Measurements from ENCODE around the gene RFWD3. TPM values are rescaled to one million over a fixed set of nuclear protein-coding genes. Genes with fewer than 3 reads are reported as not detected.
"Not testable (repeated sequence)": the region's sequence is repeated elsewhere in the genome, so short reads cannot be mapped to it uniquely, and the experiment has no call there.

The RFWD3 gene
- polyA plus RNA-seq, 3 donors from 2014 or later: 8.3 to 21.7 (median 14.5) TPM

DNA sequence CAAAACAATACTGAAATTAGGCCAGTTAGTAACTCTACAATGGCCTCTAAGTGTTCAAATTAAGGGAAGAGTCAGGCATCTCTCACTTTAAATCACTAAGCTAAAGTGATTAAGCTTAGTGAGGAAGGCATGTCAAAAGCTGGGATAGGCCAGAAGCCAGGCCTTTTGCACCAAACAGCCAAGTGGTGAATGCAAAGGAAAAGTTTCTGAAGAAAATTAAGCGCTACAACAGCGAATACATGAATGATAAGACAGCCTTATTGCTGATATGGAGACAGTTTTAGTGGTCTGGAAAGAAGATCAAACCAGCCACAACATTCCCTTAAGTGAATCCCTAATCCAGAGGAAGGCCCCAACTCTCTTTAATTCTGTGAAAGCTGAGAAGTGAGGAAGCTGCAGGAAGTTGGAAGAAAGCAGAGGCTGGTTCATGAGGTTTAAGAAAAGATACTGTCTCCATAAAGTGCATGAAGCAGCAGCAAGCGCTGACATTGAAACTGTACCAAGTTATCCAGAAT is 12.1 kb downstream of the RFWD3 start:
- DNase-seq: no peak
- Mint-ChIP-seq H3K27me3 (ENCODE audit: low read depth in 3 of 3) (peaks cover 0 to 1% (median 0%) of the 10 kb centered on the region in 3 donors), H3K4me1 (peaks cover 47 to 76% of the 10 kb centered on the region in 2 donors), H3K36me3 (peaks cover 11 to 25% (median 17%) of the 10 kb centered on the region in 3 donors), H3K9me3 (no peaks in the 10 kb centered on the region), H3K4me3 (no peak overlapping the region), H3K27ac (peak overlapping the region in 3 of 6 donors; percentile 28 to 84 (median 65))

DNA sequence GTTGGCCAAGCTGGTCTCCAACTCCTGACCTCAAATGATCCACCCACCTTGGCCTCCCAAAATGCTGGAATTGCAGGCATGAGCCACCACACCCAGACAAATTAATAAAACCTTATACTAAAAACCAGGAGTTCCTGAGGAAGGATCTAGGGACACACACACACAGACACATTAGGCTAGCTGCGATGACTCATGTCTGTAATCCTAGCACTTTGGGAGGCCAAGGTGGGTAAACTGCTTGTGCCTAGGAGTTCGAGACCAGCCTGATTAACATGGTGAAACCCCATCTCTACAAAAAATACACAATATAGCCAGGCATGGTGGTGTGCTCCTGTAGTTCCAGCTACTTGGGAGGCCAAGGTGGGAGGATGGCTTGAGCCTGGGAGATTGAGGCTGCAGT is 13.8 kb downstream of the RFWD3 start:
- not testable (repeated sequence) for H3K27me3 Mint-ChIP-seq (ENCODE audit: low read depth in 3 of 3); H3K9me3 Mint-ChIP-seq; DNase-seq; H3K4me3 Mint-ChIP-seq
- Mint-ChIP-seq H3K36me3 (peaks cover 6 to 20% (median 15%) of the 10 kb centered on the region in 3 donors), H3K27ac (peak overlapping the region in 2 of 6 donors; percentile 51 to 67), H3K4me1 (peaks cover 31 to 62% of the 10 kb centered on the region in 2 donors)

DNA sequence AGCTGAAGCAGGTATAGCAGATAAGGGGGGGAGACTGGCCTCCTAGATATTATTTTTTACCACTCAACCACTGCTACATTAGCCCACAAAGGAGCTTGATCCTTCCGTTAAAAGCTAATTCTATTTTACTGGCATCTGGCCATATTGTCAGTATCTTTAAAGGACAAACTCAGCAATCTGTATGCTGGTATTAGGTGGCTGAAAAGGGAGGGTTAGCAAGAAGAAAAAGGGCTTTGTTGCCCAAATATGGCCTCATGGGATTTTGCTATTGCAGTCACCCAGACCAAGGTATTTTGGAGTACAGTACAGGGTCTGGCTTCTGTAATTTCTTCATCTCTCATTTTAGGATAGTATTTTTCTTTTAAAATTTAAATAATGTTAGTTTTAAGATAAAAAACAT is 14.4 kb downstream of the RFWD3 start:
- peak overlapping the region in 1 of 6 donors; percentile 83 for H3K27ac Mint-ChIP-seq
- no peak for DNase-seq
- H3K4me3 Mint-ChIP-seq: no peak overlapping the region
- peaks cover 0 to 6% (median 0%) of the 10 kb centered on the region in 3 donors for H3K27me3 Mint-ChIP-seq (ENCODE audit: low read depth in 3 of 3)
- peaks cover 27 to 57% of the 10 kb centered on the region in 2 donors for H3K4me1 Mint-ChIP-seq
- no peaks in the 10 kb centered on the region for H3K9me3 Mint-ChIP-seq
- peaks cover 6 to 20% (median 15%) of the 10 kb centered on the region in 3 donors for H3K36me3 Mint-ChIP-seq

DNA sequence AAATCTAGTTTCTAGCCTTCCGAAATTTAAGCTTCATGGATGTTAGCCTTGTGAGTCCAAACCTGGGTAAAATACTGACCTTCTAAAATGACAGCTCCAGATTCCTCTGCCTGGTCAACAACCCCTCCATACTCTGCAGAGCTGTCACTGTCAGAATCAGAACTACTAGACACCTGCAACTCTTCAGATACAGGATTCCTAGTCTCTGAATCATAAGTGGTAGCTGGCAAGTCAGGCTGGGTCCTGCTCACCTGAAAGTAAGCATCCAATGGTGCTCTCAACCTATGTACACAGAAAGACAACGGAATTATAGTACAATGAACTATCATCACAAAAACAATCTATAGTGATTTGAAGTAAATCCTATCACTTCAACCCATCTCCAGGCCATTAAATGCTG is 14.8 kb downstream of the RFWD3 start:
- Mint-ChIP-seq H3K27me3 (ENCODE audit: low read depth in 3 of 3) (peaks cover 0 to 6% (median 0%) of the 10 kb centered on the region in 3 donors), H3K36me3 (peaks cover 6 to 18% (median 15%) of the 10 kb centered on the region in 3 donors), H3K4me3 (no peak overlapping the region), H3K4me1 (peaks cover 24 to 53% of the 10 kb centered on the region in 2 donors), H3K9me3 (no peaks in the 10 kb centered on the region), H3K27ac (peak overlapping the region in 4 of 6 donors; percentile 34 to 83 (median 60))
- no peak for DNase-seq

DNA sequence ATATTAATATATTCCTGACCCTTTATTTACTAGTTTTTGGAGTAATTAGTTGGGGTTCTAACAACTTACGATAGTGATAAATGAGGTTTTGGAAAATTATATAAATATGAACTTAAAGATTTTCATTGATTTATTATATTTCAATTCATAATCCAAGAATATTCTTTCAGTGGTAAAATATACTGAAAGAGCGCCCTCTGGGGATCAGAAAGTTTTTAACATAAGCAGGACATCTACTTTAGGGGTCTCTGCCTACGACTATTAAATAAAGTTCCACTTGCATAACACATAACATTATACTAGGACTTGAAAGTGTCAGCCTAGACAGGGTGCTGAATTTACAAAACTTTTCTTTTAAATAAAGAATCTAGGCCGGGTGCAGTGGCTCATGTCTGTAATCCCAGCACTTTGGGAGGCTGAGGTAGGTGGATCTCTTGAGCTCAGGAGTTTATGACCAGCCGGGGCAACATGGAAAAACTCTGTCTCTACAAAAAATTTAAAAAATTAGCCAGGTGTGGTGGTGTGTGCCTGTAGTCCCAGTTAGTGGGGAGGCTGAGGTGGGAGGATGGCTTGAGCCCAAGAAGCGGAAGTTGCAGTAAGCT is 15.6 kb downstream of the RFWD3 start:
- no peak for DNase-seq
- Mint-ChIP-seq H3K36me3 (peaks cover 6 to 17% (median 15%) of the 10 kb centered on the region in 3 donors), H3K4me1 (peaks cover 18 to 46% of the 10 kb centered on the region in 2 donors), H3K4me3 (no peak overlapping the region), H3K27ac (peak overlapping the region in 2 of 6 donors; percentile 2 to 83), H3K27me3 (ENCODE audit: low read depth in 3 of 3) (peaks cover 0 to 6% (median 0%) of the 10 kb centered on the region in 3 donors), H3K9me3 (no peaks in the 10 kb centered on the region)

DNA sequence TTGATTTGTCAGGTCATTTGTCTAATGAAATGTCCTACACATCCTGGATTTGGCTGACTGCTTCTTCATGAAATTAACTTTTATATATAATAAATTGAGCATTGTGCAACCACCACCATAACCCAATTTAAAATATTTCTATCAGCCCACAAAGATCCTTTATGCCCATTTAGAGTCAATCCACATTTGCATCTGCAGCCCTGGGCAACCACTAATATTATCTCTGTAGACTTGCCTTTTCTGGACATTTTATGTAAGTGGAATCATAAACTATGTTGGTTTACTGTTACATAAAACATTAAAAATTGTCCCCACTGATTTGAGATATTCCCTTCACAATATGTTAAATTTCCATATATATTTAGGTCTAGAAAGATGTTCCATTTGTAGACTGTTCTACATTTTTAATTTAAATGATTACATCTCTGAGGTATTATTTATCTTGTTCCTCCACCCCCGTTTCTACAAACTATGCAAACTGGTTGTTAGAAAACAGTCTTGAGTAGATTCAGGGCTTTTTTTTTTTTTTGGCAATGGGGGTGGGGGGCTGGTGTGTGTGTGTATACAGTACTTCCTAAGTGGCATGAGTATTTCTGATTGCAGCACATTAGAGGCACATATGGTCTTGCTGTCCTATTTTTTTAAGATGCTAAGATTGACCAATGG is 16.7 kb downstream of the RFWD3 start:
- Mint-ChIP-seq H3K4me3 (no peak overlapping the region), H3K36me3 (peaks cover 6 to 13% (median 12%) of the 10 kb centered on the region in 3 donors), H3K9me3 (no peaks in the 10 kb centered on the region), H3K27ac (no peak overlapping the region), H3K27me3 (ENCODE audit: low read depth in 3 of 3) (peaks cover 0 to 6% (median 0%) of the 10 kb centered on the region in 3 donors), H3K4me1 (peaks cover 13 to 37% of the 10 kb centered on the region in 2 donors)
- DNase-seq: no peak

GRCh38 chr16:74641969-74642368 is 24.7 kb downstream of the RFWD3 start:
- H3K4me1 Mint-ChIP-seq: no peaks in the 10 kb centered on the region
- no peak overlapping the region for H3K27ac Mint-ChIP-seq

DNA sequence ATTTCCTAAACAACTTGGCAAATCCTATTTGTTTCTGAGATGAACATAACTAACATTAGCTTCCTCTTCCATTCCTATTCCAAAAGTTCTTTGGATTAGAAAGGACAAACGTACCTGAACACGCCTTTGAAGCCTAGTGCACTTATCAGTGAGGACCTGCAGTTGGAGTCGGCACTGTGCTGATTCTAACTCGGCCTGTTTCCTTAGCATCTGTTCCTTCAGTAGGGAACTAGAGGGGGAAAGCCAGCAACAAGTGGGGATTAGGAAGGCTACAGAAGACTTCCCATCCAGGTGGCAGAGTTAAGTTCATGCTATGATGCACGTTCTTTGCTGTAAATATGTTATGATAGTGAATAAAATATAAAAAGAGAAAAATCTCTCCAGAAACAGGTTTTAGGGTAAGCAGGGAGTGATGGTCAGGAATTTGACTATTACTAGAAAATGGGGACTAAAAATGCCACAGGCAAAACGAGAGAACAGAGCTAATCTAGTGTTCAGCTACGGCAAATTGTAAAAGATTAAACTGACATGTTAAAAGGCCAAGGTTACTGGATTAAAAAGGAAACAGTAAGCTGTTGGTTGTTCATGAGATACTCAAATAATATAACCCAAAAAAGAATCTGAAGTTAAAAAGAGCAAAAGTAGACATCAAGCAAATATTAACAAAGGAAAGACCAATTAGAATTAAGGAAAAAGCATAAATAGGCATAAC is 28.8 kb downstream of the RFWD3 start:
- no peak for DNase-seq
- Mint-ChIP-seq H3K4me3 (no peak overlapping the region), H3K27me3 (ENCODE audit: low read depth in 3 of 3) (peaks cover 0 to 2% (median 0%) of the 10 kb centered on the region in 3 donors), H3K27ac (peak overlapping the region in 3 of 6 donors; percentile 14 to 74 (median 17)), H3K9me3 (no peaks in the 10 kb centered on the region), H3K36me3 (peaks cover 4 to 23% (median 9%) of the 10 kb centered on the region in 3 donors), H3K4me1 (no peaks in the 10 kb centered on the region)

More at GRCh38 chr16:74641969-74642368, 24.7 kb downstream of the RFWD3 start:
- Mint-ChIP-seq H3K36me3 (peaks cover 8 to 26% (median 13%) of the 10 kb centered on the region in 3 donors), H3K9me3 (no peaks in the 10 kb centered on the region), H3K27me3 (ENCODE audit: low read depth in 3 of 3) (peaks cover 0 to 2% (median 0%) of the 10 kb centered on the region in 3 donors), H3K4me3 (no peak overlapping the region)
- DNase-seq: no peak

- no peaks in the 10 kb centered on the region for H3K4me1 Mint-ChIP-seq
- H3K36me3 Mint-ChIP-seq: peaks cover 8 to 33% (median 11%) of the 10 kb centered on the region in 3 donors
- no peak overlapping the region for H3K27ac Mint-ChIP-seq
- no peaks in the 10 kb centered on the region for H3K9me3 Mint-ChIP-seq
- no peak overlapping the region for H3K4me3 Mint-ChIP-seq
- no peak for DNase-seq
- no peaks in the 10 kb centered on the region for H3K27me3 Mint-ChIP-seq (ENCODE audit: low read depth in 3 of 3)
Observed at GRCh38 chr16:74635303-74635702, 31.4 kb downstream of the RFWD3 start.

DNA sequence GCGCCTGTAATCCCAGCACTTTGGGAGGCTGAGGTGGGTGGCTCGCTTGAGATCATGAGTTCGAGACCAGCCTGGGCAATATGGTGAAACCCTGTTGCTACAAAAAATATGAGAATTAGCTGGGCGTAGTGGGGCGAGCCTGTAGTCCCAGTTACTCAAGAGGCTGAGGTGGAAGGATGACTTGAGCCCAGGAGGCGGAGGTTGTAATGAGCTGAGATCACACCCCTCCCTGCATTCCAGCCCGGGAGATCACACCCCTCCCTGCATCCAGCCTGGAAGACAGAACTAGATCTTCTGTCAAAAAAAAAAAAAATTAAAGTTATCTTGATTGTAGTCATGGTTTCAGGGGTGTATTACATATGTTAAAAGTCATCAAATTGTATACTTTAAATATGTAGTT is 33.0 kb downstream of the RFWD3 start:
- no peaks in the 10 kb centered on the region for H3K4me1 Mint-ChIP-seq
- no peak for DNase-seq
- no peaks in the 10 kb centered on the region for H3K27me3 Mint-ChIP-seq (ENCODE audit: low read depth in 3 of 3)
- H3K36me3 Mint-ChIP-seq: peaks cover 8 to 45% (median 23%) of the 10 kb centered on the region in 3 donors
- H3K27ac Mint-ChIP-seq: peak overlapping the region in 1 of 6 donors; percentile 7
- H3K9me3 Mint-ChIP-seq: no peaks in the 10 kb centered on the region
- H3K4me3 Mint-ChIP-seq: no peak overlapping the region

DNA sequence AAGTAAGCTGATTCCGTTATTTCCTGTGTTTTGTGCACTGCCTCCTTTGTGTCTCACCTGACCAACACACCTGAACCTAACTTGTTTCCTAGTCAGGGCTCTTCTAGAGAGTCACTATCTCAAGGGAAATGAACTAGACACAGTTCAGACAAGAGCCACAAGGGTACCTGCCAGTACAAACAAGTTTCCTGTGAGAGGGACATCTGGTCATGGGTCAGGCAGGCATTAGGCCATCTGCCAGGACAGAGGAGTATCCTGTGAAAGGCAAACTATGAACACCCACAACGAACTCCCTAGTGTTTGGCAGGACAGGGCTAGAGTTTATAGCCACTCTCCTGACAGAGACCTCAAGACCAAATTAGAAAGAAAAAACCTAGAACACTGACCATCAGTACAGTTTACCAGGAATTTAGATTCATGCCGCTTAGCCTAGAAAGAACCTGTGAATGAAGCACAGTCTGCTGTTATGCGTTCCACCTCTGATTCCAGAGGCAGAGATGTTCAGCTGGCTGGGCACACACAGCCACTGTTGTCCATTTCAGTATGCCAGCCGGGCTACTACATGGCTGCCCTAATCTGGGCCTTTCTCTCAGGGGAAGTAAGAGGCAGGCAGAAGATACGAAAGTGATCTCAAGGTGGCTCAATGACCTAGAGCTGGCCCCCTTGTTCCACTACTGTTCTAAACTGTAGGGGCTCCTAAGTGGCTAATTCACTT is 39.0 kb downstream of the RFWD3 start:
- Mint-ChIP-seq H3K9me3 (no peaks in the 10 kb centered on the region), H3K4me1 (peaks cover 0 to 5% of the 10 kb centered on the region in 2 donors), H3K27ac (peak overlapping the region in 5 of 6 donors; percentile 1 to 51 (median 12)), H3K27me3 (ENCODE audit: low read depth in 3 of 3) (no peaks in the 10 kb centered on the region), H3K36me3 (peaks cover 16 to 68% (median 29%) of the 10 kb centered on the region in 3 donors), H3K4me3 (no peak overlapping the region)
- no peak for DNase-seq

GRCh38 chr16:74626741-74627416 is 39.8 kb downstream of the RFWD3 start:
- Mint-ChIP-seq H3K9me3 (no peaks in the 10 kb centered on the region), H3K4me1 (peaks cover 0 to 5% of the 10 kb centered on the region in 2 donors), H3K27ac (peak overlapping the region in 2 of 6 donors; percentile 42 to 65), H3K27me3 (ENCODE audit: low read depth in 3 of 3) (no peaks in the 10 kb centered on the region), H3K36me3 (peaks cover 16 to 72% (median 29%) of the 10 kb centered on the region in 3 donors), H3K4me3 (no peak overlapping the region)
- DNase-seq: no peak

All from immature natural killer cell (primary cell).